ENCODE measurements around the gene HOXA9.

HOXA9 gene

GRCh38 chr7:27204851-27205322 is 39.5 kb upstream of the HOXA9 start:
- no peak for TF ChIP-seq CTCF (IDR thresholded peaks at IDR 0.05; ENCODE audit: low read depth, low read length, missing control alignments)
- peak overlapping the region; percentile 22 for H3K4me3 ChIP-seq (replicated peaks; ENCODE audit: low read depth, low read length)
- DNase-seq (ENCODE audit: extremely low read depth, low read depth), result no peak

- TF ChIP-seq CTCF (IDR thresholded peaks at IDR 0.05; ENCODE audit: low read depth, low read length, missing control alignments), result no peak
- DNase-seq (ENCODE audit: extremely low read depth, low read depth), result no peak
- H3K4me3 ChIP-seq (replicated peaks; ENCODE audit: low read depth, low read length), result peak overlapping the region; percentile 22
These were observed 38.7 kb upstream of the HOXA9 start for GRCh38 chr7:27203964-27204594.

GRCh38 chr7:27203365-27203953 is 38.1 kb upstream of the HOXA9 start:
- TF ChIP-seq CTCF (IDR thresholded peaks at IDR 0.05; ENCODE audit: low read depth, low read length, missing control alignments), result no peak
- H3K4me3 ChIP-seq (replicated peaks; ENCODE audit: low read depth, low read length), result peak overlapping the region; percentile 22
- no peak for DNase-seq (ENCODE audit: extremely low read depth, low read depth)

- no peak for TF ChIP-seq CTCF (IDR thresholded peaks at IDR 0.05; ENCODE audit: low read depth, low read length, missing control alignments)
- H3K4me3 ChIP-seq (replicated peaks; ENCODE audit: low read depth, low read length), result peak overlapping the region; percentile 22
These were observed 37.5 kb upstream of the HOXA9 start for GRCh38 chr7:27202862-27203134.

GRCh38 chr7:27202018-27202861 is 36.9 kb upstream of the HOXA9 start:
- H3K4me3 ChIP-seq (replicated peaks; ENCODE audit: low read depth, low read length), result peak overlapping the region; percentile 46
- no peak for DNase-seq (ENCODE audit: extremely low read depth, low read depth)
- TF ChIP-seq CTCF (IDR thresholded peaks at IDR 0.05; ENCODE audit: low read depth, low read length, missing control alignments), result no peak

More at GRCh38 chr7:27202862-27203134, 37.5 kb upstream of the HOXA9 start:
- no peak for DNase-seq (ENCODE audit: extremely low read depth, low read depth)

- no peak for TF ChIP-seq CTCF (IDR thresholded peaks at IDR 0.05; ENCODE audit: low read depth, low read length, missing control alignments)
- DNase-seq (ENCODE audit: extremely low read depth, low read depth), result no peak
- H3K4me3 ChIP-seq (replicated peaks; ENCODE audit: low read depth, low read length), result peak overlapping the region; percentile 46
These were observed 36.3 kb upstream of the HOXA9 start for GRCh38 chr7:27201580-27202017.

Data from HFF-Myc (cell line).